ENCODE results near the gene SRGAP3.

Gene SRGAP3

DNA sequence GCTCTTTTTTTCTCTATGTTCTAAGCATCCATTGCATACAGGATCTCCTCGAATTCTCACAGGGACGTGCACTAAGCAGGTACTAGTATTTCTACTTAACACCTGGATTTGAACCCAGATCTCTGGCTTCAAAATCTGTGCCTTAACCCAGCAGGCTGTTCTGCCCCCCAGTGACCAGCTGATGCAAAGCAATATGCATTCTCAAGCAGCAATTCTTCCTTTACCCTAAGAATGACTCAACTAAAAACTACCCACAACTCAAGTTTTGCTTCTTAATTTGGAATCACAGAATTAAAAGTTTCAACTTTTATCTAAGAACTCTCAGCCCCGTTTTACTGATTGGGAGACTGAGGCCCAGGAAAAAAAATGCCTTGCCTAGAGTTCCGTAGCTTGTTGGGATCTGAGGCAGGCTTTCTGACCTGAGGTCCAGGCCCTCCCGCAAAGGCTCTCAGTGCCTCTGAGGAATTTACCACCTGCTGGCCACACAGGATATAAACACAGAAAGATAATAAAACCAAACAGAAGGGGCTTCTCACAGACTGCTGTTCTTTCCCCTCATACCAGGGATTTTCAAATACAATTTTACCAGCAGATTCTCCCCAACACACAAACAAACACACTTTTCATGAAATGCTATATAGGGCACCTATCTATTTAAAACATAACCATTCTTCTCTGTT is 170.7 kb downstream of the SRGAP3 start:
- no peak for DNase-seq

DNA sequence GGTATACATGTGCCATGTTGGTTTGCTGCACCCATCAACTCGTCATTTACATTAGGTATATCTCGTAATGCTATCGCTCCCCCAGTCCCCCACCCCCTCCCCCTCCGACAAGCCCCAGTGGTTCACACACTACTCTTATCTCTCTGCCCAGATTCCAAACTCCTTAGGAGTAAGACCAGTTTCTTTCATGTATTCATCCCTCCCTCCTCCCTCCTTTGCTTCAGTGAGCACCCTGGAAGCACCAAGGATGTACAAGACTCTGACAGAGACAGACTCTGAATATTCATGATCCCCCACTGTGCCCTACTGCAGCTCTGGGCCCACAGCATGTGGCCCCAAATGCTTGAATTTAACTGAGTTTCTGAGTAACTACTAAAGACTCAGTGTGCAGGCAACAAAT is 172.4 kb downstream of the SRGAP3 start:
- DNase-seq: no peak

GRCh38 chr3:9075762-9076161 is 173.7 kb downstream of the SRGAP3 start:
- no peak for DNase-seq

- no peak for DNase-seq
Measured at GRCh38 chr3:9074079-9074478, 175.4 kb downstream of the SRGAP3 start.

- DNase-seq: no peak
Measured at GRCh38 chr3:9072667-9073009, 176.8 kb downstream of the SRGAP3 start.

- DNase-seq: no peak
Measured at GRCh38 chr3:9071936-9072666, 177.3 kb downstream of the SRGAP3 start.

DNA sequence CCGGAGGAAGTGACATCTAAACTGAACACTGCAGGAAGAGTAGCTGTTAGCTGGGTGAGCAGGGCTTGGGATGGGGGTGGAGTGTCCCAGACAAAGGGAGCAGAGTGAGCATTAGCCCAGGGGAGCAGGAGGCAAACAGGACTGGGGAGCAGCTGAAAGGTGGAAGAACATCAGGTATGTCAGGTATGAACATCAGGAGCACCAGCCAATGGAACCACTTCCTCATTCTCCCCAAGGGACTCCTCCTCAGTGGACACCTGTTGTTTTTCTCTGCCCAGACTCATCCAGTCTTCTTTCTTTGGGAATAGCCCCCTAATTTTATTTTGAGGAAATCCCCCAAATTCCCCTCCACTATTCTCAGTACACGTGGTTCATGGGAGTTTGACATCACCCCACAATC is 178.5 kb downstream of the SRGAP3 start:
- no peak for DNase-seq

DNA sequence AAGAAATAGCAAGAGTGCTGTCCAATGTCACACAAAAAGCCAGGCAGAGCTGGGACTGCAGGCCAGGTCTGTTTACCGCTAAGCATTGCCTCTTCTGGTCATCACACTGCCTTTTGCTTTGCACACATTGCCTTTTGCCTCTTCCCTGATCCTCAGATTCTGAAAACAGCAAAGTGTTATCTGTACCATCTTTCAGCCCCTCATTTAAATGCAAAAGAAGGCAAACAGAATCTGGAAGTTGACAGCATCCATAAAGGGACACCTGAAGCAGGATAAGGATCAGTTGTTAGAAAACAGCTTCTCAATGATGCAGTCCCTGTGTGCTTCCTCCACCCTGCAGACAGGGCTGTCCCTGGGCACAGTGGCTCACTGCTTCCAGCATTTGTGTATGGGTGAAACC is 179.5 kb downstream of the SRGAP3 start:
- no peak for DNase-seq

- no peak for DNase-seq
Measured at GRCh38 chr3:9068051-9068450, 181.4 kb downstream of the SRGAP3 start.

- DNase-seq: peak in 1 of 5 donors; percentile 13
Measured at GRCh38 chr3:9067352-9067975, 182.0 kb downstream of the SRGAP3 start.

GRCh38 chr3:9066775-9067174 is 182.7 kb downstream of the SRGAP3 start:
- DNase-seq: no peak

DNA sequence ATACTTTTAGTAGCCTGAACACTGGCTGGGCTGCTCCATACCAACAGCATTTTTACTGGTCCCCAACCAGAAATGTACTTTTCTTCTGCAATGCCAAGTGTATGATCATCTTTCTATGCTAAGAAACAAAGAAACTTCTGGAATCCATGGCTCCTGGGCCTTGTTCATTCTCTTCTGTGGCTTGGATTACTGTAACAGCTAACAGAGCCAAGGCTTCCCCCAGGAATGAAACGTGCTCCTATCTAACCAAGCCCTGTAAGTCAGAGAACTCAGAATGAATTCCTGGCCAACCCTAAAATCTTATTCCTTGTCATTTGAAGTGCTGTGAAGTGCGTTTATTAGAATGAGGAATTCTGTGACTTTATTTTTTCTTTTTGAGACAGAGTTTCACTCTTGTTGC is 183.3 kb downstream of the SRGAP3 start:
- DNase-seq: no peak

- no peak for DNase-seq
Measured at GRCh38 chr3:9064850-9065249, 184.6 kb downstream of the SRGAP3 start.

GRCh38 chr3:9064251-9064650 is 185.2 kb downstream of the SRGAP3 start:
- DNase-seq: no peak

- no peak for DNase-seq
Measured at GRCh38 chr3:9062570-9062969, 186.9 kb downstream of the SRGAP3 start.

DNA sequence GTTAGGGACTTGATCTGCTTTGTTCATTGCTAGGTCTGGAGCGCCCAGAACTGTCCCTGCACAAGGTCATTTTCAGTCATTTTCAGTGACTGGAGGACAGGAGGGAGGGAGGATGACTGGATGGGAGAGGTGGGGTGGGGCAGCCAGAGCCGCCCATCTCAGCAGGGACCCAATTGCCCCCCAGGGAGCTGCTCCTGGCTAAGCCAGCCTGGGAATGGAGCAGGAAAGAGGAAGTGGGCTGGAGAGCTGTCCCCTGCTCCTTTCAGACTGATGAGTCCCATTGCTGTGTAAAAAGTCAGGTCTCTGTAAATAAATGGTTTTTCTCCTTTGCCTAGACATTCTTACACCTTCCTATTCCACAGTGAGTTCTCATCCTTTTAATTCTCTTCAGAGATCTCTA is 187.8 kb downstream of the SRGAP3 start:
- DNase-seq: no peak

DNA sequence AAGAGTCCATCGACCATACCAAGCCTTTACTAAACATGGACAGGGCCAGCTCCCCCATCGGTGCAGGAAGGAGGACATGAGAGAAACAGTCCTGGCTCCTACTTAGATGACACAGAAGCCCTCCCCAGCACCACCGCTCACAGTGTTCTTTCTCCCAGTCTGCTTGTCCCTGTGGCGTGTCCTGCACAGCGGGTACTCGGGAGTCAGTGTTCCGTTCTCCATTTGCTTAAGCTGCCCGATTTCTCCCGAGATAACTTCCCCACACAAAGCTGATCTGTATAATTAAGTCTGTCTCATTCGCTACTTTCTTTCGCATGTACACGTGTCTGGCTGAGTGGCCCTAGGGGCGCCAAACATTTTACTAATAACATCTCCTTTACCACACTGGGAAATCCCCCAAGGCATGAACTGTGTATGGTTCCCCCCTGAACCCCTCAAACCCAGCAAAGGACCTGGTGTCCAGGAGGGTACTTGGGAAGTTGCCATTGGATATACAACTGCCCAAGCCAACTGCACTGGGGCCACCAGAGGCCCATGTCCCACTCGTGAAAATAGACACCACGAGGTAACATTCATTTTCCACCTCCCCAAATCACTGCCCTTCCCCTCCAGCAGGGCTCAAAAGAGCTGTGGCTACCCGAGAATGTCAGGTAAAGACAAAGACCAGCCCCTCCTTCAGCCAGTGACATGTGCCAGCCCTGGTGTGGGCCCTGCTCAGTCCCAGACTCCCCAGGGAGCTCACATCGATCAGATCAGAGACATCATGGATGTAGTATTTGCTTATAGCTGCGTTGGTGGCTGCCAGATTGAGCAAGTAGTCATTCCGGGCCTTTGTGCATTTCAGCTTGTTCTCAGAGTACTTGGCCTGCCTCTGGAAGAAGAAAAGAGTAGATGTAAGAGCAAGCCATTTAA is 189.7 kb downstream of the SRGAP3 start:
- no peak for DNase-seq

DNA sequence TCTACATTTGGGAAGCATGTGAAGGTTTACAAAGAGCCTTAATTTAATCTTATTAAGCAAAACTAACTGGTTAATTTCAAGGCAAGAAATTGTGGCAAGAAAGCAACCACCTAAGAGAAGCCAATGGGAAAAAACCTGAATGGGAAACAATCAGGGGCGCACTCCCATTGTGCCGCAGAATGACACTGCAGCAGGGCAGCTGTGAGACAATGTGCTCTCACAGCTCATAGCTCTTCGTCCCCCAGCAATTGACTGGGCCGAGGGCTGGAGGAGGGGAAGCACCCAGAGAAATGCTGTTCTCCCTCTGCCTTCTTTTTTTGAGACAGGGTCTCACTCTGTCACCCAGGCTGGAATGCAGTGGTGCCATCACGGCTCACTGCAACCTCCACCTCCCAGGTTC is 192.9 kb downstream of the SRGAP3 start:
- no peak for DNase-seq

- DNase-seq: no peak
Measured at GRCh38 chr3:9047452-9048346, 201.7 kb downstream of the SRGAP3 start.

DNA sequence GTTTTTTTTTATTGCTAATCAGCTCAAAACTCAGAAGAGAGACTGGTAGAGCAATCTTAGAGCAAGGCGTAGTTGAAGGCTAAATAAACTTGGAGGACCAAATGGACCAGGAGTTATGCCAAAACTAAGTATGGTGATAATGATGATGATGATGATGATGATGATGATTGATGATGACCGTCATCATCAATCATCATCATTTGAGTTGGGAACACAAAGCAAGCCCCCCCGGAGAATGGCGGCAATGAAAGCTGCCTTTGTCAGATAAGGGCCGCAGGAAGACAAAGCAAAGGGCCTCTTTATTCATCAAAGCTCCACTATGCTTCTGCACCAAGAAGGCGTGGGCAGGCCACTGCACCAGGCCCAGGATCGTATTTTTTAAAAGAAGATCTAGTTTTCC is 204.1 kb downstream of the SRGAP3 start:
- no peak for DNase-seq

DNA sequence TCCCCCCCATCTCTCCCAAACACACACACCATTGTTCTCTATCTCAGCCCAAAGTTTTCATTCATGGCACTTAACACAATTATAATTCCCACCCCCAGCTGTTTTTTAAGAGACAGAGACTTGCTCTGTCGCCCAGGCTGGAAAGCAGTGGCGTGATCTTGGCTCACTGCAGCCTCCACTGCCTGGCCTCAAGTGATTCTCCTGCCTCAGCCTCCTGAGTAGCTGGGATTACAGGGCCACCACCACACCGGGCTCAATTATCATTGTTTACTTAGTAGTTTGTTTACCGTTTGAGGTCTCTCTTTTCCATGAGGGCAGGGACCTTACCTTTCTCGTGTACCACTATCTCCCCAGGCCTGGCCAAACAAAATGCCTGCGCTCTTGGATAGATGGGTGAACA is 206.4 kb downstream of the SRGAP3 start:
- no peak for DNase-seq

DNA sequence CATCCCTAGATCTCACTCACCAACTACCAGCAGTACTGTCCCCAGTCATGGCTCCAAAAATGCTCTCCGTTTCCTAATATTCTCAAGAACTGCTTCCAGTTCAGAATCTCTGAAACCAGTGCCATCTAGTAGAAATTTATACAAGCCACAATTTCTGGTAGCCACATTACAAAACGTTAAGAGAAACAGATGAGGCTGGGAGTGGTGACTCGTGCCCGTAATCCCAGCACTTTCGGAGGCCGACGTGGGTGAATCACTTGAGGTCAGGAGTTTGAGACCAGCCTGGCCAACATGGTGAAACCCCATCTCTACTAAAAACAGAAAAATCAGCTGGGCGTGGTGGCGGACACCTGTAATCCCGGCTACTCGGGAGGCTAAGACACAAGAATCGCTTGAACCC is 207.8 kb downstream of the SRGAP3 start:
- DNase-seq: no peak

All from T-helper 1 cell (primary cell).